ENCODE results near the gene PITPNM3.
A peak's percentile ranks its signal among the peaks of the same experiment; 100 is the strongest.

Gene PITPNM3

DNA sequence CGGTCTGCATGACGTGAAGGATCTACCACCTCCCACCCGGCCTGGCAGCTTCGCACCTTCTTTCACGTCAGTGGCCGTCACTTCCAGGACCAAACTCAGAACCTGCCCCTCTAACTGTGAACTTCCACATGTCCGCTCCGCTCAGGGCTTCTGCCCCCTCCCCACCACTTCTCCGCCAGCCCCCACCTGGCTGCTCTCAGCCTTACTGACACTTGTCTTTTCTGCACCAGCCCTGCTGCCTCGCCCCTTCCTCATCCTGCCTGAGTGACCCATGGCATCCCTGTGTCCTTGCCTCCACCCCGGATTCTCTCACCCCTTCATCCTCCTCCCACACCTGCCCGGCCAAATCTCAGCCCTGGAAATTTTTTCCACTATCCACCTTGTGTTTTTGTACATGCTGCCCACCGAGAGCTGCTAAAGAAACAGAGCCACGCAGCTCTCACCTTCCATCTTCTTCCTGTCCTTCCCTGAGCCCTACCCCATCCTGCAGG, 97.8 kb downstream of the PITPNM3 start:
- no peak for DNase-seq

DNA sequence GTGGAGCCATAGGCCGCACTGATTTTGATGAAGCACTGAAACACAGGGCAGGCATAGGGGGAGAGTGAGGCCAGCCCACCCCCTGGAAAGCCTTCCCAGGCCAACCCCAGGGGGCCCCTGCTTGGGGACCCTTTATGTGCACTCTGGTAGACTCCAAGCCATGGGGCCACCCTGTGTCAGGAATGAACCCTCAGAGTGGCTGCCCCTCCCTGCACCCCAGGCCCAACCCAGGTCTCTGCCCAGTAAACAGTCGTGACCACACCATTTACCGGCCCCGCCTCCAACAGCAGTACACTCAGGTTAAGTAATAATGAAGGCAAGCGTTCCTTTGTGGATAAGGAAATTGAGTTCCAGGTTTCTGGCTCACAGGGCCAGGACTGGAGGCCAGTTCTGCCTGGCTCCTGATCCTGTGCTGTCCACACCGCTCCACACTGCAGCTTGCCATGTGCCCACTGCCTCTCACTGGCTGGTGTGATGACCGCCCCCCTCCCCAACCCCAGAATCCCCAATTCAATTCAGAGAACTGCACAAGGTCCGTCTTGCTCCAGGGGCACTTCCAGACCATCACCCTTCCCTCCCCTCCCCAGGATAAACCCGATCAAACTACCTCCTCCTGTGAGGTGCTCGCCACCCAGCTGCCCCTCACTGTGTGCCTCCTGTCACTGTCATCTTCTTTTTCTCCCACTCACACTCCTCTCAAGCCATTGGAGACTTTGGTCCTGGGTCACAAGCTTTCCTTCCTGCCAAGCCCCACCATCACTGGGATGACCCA, 98.5 kb downstream of the PITPNM3 start:
- DNase-seq: no peak

DNA sequence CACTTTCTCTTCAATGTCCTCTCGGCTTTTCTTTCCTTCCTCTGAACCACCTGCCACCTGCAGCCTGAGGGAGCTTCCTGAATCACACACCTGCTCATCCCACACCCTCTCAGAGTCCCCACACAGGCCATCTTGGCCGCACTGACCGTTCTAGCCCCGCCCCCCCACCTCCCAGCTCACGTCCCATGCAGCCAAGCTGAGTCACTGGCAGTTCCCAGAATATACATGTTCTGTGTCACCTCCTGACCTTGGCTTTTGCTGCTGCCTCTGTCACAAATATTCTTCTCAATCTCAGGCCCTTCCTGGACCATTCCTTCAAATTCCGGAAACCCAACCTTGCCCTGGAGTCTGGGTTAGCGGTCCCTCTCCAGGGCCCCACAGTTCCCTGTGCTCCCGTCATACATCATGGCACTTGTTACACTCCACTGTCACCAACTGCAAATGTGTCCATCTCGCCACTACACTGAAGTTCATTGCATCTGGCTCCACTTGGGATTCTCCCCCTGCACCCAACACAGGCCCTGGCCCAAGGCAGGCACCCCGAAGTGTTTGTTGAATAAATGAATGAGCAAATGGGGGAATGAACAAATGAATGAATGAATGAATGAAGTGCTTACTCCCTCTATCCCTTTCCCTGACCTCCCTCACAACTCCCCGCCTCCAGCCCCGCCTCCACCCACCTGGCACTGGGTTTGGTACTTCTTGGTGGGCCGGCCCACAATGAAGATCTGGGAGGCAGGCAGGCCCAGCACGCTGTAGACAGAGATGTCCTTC, 99.3 kb downstream of the PITPNM3 start:
- no peak for DNase-seq

DNA sequence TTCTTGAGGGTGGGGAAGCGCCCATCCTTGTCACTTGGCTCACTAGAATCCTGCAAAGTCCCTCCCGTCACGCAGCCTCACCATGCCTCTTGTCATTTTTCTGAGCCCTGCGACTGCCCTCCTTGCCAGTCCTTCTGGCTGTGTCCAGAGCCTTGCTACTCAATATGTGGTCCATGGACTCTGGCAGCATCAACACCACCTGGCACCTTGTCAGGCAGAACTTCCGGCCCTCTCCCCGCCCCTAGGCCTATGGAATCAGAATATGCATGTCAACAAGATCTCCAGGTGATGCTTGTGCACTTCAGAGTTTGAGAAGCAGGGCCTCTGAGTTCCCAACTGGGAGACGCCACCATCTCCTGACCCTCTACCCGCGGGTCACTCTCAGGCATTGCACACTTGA, 100.0 kb downstream of the PITPNM3 start:
- DNase-seq: no peak

DNA sequence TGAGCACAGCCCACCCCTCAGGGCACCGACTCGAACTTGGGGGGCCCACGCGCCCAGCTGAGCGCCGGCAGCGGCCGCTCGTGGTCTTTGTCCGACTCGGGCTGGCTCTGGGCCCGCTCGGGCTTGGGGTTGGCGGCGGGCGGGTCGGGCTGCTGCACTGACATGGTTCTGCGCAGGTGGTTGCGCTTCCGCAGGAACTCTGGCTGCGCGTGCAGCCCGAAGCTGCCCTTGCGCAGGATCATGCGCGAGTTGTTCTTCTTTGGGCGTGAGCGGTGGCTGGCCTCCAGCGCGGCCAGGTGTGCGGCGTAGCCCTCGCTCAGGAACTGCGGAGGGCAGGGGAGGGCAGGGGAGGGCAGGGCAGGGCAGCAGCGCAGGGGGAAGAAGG, 101.0 kb downstream of the PITPNM3 start:
- peak; percentile 55 to 61 for DNase-seq

DNA sequence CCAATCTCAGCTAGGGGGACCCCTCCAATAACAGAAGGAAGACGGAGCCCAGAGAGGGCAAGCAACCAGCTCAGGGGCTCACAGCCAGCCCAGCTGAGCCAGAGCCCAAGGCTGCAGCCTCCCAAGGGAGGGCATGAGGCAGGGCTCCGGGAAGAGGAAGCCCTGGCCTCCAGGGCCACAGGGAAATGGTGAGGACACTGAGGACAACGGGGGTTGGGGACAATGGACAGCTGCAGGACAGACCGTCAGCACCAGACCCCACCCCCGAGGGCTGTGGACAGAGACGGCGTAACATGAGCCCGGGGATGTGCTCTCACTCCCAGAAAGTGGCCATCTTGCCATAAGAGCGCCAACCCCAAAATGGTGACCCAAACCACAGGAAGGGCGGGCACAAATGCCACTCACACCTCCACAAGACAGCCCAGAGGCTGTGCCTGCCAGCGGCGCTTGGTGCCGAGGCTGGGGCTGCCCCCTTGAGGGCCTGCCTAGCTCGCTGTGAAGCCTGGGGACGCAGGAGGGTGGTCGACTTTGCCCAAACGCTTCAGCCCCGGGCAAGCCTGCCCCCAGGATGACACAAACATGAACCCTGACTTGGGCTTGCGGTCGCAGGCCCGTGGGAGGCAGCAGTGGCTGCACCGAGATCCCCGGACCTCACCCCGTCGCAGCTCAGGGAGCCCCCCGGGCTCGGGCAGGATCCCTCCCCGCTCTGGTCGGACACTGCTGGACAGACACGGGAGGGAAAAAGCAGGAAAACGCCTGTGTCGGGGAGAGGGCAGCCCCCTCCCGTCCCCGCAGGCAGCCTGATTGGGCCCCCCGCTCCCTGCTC, 101.6 kb downstream of the PITPNM3 start:
- DNase-seq: no peak

DNA sequence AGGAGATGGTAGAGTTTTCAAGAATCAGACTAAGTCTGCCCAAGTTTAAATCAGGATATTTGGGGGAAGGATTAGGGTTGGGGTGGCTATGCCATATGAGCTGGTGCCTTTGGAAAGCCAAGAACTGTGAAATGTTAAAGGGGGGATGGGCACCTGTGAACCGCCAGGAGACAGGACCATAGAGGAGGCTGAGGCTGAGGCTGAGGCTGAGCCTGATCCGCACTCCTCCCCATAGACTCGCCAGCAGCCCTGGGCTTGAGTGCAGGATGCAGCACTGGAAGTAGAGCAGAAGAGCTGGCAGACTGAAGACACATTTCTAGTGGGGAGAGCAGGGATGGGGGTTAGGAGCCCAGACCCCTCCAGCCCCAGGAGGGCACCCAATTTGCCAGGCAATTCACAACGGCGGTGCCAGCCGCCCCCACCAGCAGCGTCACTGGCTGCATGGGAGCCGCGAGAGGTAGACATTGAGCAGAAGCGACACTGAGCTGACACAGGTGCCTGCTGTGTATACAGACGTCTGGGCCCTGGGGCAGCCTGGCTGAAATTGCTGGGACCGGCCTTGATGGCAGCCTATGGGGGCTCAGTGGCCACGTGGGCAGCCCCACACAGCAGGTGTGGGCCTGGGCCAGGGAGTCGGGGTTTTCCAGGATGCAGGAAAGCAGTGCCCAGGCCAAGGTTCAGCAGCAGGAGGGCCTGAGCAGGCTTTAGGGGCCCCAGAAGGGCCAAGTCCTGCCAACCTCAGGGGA, 102.9 kb downstream of the PITPNM3 start:
- DNase-seq: no peak

DNA sequence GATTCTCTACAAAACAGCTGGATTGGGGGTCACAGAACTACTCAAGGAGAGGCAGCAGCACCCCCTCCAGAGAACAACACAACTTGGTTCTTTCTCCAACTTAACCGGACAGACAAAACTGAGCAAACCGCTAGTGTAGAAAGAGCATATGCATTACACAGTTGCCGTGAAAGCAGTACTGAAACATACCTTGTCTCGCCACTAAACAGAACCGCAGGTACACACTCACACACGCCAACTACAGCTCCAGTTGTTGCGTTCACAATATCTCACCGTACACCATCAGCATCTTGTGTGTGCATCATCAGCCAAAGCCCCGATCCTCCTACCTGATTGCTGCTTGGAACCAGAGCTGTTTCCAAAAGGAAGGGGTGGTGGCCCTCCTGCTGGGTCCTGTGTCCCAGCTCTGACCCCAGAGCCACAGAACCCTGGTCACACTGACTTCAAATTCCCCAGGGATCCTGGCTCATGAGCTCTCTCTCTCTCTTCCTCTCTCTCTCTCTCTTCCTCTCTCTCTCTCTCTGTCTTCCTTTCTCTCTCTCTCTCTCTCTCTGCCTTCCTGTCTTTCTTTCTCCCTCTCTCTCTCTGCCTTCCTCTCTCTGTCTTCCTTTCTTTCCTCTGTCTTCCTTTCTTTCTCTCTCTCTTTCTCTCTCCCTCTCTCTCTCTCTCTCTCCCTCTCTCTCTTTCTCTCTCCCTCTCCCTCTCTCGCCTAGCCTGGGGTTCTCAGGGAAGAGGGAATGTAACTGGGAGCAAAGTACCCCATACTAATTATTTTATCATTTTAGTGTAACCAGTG, 103.7 kb downstream of the PITPNM3 start:
- DNase-seq: no peak

DNA sequence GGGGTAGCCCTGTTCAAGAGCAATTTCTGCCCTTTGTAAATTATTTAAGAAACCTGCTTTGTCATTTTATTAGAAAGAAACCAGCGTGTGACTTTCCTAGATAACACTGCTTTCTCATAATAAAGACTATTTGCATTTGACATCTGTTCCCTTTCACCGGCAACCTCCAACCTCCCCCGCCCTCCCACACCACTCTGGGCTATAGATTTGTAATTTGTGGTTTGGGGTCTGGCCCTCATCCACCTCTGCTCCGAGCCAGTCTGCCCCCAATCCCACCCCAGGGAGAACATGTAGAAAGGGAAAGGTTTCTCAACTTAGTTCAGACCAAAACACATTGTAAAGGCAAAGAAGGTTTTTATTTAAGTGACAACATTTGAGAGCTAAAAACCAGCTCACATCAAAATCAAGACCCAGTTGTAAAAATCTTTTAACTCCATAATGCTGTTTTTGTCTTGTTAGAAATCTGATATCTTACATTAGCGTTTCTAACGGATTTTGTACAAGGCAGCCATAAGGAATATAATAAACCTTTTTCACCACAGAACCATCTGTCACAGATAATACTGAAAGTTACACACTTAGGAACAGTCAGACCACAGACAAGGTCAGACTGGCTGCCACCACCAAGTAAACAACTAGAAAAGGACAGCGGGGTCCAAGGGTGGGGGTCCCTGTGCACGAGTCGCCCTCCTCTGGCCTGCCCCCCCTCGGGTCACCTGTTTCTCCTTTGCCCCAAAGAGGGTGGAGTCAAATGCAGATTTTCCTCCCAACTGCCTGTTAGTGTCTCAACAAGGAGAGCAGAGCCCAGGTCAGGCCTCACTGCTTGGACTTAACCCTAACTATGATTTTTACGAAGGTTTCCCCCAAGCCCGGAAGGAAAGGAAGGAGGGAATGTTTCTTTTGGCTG, 105.2 kb downstream of the PITPNM3 start:
- DNase-seq: no peak

DNA sequence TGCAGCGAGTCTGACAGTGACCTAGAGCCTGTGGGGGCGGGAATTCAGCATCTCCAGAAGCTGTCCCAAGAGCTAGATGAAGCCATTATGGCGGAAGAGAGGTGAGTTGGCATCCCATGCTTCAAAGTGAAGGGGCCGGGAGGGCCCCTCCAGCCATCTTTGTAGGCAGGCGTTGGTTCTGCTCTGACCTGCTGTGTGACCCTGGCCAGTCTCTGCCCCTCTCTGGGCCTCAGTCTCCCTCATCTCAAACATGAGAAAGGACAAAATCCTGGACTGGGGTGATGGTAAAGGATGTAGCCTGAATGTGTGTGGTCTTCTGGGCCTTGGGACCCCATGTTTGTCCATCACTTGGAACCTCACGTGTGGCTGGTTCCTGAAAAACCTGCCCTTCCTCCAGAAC, 107.0 kb downstream of the PITPNM3 start:
- no peak for DNase-seq

DNA sequence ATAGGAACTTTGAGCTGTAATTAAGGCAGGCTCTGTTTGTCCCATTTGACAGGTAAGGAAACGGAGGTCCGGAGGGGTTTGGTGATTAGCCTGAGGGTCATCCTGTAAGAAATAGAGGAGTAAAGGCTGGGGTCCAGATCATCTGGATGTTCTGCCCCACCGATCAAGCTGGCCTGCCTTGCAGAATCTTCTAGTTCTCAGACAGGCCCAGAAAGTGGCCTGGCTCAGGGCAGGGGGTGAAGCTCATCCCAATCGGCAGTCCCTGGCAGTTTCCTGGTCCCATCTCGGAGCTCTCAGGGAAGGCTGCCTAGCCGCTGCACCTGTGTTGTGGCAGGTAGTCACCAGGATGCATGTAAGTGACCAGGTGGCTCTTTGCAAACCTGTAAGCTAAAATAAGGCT, 107.9 kb downstream of the PITPNM3 start:
- DNase-seq: no peak

DNA sequence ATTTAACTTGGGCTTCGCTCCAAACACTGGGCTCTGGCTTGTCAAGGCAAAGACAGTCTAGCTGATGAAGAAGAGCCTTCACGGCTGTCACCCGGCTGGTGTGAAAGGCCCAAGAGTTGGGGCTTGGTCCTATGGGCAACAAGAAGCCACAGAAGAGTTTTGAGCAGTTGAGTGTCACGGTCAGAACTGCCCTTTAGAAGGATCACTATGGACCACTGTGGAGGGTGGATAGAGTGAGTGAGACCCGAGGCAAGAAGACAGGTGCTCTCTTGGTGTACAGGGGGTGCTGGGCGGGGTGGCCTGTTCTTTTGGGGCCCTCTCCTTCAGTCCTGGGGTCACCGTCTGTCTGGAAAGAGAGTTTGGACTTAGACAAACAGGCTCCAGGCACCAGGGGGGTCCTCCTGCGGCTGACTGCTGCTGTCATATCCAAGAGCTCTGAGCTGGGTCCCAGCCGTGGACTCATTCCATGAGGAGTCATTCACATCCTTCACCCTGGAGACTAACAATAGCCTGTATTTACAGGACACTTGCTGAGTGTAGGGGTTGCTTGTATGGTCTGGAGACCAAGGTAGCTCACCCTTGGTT, 109.7 kb downstream of the PITPNM3 start:
- DNase-seq: no peak

DNA sequence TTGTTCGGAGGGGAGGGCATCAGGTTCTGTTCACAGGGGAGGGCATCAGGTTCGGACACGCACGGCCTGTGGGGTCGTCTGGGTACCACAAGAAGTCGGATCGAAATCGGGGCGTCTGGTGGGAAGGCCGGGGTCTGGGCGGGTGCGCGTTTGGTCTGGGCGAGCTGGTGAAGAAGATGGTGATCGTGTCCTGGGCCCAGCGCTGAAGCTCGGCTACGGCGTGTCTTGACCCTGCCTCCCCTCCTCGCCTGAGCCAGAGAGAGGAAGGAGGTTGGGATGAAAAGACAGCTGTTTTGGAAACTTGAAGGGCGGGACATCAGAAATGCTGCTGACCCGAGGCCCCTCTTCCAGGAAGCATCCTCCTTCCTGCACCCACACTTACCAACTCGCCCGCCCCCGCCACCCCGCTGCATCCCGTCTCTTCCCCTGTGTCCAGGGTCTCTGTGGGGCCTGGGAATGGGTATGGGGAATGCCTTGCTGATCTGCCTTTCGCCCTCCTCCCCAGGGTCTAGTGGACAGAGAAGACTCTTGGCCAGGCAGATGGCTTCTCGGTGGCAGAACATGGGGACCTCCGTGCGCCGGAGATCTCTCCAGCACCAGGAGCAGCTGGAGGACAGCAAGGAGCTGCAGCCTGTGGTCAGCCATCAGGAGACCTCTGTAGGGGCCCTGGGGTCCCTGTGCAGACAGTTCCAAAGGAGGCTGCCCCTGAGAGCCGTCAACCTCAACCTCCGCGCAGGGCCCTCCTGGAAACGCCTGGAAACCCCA, 111.6 kb downstream of the PITPNM3 start:
- no peak for DNase-seq

DNA sequence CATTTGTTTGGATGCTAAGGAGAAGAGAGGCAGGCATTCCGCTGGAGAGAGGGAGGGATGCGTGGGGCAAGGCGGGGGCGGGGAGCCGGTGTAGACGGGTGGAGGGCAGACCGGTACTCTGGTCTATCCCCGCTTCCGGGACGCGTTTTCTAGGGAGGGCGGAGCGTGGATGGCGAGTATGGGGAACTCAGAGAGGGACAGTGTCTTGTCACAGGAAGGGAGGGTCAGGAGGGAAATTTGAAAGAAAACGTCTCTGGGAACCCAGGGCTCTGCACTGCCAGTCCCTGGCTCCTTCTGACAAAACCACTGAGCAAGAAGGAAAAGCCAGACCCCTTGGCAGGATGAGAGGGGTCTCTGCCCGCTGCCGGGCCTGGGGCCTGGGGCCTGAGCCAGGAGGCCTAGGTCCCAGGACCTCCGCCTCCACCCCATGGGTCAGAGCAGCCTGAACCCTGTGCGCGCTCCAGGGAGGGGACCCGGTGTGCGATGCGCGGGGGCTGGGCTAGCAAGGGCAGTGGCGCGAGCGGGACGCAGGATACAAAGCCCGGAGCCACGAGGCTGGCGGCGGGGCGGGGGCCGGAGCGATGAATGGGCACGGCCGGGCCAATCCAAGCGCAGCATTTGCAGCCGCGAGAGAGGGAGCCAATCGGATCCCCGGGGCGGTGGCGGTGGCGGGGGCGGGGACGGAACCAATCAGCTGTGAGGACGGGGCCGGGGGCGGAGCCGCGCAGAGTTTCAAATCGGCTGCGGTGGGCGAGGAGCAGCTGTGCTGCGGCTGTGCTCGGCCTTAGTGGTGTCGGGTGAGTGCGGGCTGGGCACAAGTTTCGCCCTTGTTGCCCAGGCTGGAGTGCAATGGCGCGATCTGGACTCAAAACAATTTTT, 112.4 kb downstream of the PITPNM3 start, which contains the start of gene PIMREG:
Gene PIMREG, plus strand, starts transcription at position 764 of the 879 bp plus-strand sequence. CDS start 656 bp downstream, outside the sequence.
- peak; percentile 88 to 91 for DNase-seq

DNA sequence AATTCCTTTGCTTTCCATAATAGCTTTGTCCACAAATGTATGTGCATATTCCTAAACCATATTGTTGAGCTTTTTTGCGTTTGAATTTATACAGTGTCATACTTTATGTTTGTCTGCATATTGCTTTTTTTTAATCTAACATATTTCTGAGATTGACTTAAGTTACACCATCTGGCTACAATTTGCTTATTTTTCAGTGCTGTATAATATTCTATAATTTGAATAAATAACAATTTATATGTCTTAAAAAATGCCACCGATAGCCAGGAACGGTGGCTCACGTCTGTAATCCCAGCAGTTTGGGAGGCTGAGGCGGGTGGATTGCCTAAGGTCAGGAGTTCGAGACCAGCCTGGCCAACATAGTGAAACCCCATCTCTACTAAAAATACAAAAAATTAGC, 113.6 kb downstream of the PITPNM3 start:
- no peak for DNase-seq

DNA sequence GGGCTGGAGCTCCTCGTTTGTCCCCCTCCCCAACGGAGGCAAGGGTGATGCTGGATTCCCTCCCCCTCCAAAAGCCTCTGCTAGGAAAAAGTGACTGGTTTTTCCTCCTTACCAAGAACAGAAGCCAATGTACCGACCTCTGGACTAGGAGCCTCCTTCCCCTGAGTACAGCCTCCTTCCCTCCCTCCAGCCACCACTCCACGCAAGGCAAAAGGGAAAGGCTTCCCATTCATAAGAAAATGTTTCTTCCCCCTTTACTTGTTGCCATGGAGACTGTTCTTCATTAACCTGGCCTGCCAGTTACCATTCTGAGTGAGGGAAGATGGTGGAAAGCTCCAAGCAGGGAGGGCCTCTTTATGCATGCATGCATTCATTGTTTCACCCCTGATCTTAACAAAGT, 116.4 kb downstream of the PITPNM3 start:
- no peak for DNase-seq

DNA sequence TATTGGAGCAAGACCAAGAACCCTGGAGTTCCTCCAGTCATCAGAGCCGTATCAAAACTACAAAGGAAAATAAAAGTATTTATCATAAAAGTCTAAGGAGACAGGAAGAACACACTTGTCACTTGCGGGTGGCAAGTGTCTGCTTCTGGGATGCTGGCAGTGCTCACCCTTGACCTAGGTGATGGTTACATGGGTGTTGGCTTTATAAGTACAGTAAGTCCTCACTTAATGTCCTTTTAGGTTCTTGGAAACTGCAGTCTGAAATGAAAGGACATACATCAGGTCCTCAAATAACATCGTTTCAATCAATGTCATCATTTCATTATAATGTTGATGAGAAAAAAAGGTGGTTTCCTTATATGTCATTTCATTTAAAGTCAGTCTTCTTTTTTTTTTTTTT, 118.4 kb downstream of the PITPNM3 start:
- no peak for DNase-seq

DNA sequence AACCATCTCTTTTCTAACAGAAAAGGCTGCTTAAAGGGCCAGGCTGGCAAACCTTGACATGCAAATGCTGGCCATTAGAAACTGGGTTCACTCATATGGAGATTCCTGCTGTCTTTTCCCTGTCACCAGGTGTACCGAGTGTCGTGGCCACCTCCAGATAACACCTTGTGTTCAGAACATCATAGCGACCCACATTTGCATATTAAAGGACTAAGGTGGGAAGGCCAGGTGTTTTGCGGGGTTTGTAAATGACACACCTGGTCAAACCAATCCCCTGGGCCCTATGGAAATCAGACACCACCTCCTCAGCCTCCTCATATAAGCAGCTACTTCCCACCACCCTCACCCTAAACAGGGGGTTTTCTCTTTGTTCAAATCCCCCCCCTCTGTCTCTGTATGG, 118.9 kb downstream of the PITPNM3 start:
- DNase-seq: no peak
